ENCODE measurements around the gene DEPP1. TPM values are rescaled to one million over a fixed set of nuclear protein-coding genes. Genes with fewer than 3 reads are reported as not detected.
A peak's percentile ranks its signal among the peaks of the same experiment; 100 is the strongest.

Gene DEPP1
- polyA plus RNA-seq, 1 donor, result 13.4 TPM

DNA sequence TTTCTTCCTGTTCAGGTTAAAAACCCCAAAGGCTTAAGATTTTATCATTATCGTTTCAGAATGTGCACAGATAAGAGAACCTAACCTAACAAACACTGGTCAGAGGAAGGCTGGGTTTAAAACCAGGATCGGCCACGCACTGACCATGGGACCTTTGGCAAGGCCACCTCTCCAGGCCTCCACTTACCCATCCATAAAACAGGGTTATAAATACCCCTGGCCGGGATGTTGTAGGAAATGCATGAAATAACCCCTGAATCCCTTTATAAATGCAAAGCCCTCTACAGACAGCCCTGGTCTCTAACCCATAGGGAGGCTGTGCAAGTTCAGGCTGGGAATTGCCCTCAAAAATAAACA lies 418 bp downstream of the DEPP1 start:
- H3K4me1 ChIP-seq (ENCODE audit: control insufficient read depth, insufficient read depth, low read length), result peaks cover 62% of the 10 kb centered on the region
- peak overlapping the region; percentile 38 for H3K27ac ChIP-seq (ENCODE audit: low read length)
- peaks cover 2% of the 10 kb centered on the region for H3K36me3 ChIP-seq (ENCODE audit: control insufficient read depth, insufficient read depth, low read length)
- no peak for DNase-seq
- no peaks in the 10 kb centered on the region for H3K9me3 ChIP-seq (ENCODE audit: control insufficient read depth, low read depth, low read length)
- H3K27me3 ChIP-seq (ENCODE audit: control insufficient read depth, insufficient read depth, low read length), result no peaks in the 10 kb centered on the region
- whole genome bisulfite sequencing (ENCODE audit: insufficient coverage, low lambda C conversion rate), result no CpG with 5 or more reads among the region's 4 CpGs
- peak overlapping the region; percentile 16 for H3K4me3 ChIP-seq (ENCODE audit: low read length)

DNA sequence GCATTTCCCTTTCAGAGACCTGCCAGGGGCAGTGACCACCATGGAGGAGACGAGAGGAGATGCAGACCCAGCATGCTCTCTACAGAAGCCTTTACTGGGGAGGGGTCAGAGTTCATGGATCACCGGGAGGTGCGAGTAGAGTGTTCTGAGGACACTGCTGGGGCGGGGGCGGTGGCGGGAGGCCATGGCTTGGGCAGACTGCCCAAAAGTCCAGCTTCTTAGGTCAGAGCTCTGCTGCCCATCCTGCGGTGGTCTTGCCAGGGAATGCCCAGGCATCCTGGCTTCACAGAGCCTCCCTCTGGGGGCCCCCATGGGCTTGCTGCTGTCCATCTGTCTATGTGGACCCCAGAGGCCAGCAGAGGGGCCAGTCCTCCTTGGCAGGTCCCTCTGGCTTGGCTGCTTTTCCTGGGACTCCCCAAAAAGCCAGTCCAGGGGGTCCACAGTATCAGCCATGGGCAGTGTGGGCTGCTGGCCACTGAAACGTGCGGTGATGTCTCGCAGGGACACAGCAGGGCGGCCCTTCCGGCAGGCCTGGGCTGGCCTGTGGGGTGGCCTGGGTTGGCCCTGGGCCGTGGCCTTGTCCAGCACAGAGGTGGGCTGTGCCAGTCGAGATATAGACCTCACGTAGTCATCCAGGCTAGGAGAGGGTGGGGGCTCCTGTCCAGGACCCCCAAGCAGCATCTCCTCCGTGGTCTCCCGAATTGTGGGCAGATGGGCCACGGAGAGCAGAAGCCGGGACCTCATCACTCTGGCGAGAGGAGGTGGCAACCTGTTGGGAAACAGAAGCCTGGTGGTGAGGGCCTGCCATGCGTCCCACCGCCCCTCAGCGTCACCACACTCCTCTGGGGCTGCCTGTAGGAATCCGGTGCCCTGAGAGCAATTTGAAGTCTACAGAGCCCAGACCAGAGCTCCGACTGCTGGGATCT lies 1.1 kb downstream of the DEPP1 start:
- peaks cover 4% of the 10 kb centered on the region for H3K36me3 ChIP-seq (ENCODE audit: control insufficient read depth, insufficient read depth, low read length)
- peak in 1 of 2 donors; percentile 10 for DNase-seq
- H3K27ac ChIP-seq (ENCODE audit: low read length), result no peak overlapping the region
- H3K9me3 ChIP-seq (ENCODE audit: control insufficient read depth, low read depth, low read length), result no peaks in the 10 kb centered on the region
- no CpG with 5 or more reads among the region's 25 CpGs for WGBS (ENCODE audit: insufficient coverage, low lambda C conversion rate)
- H3K4me3 ChIP-seq (ENCODE audit: low read length), result peak overlapping the region; percentile 16
- peaks cover 62% of the 10 kb centered on the region for H3K4me1 ChIP-seq (ENCODE audit: control insufficient read depth, insufficient read depth, low read length)
- H3K27me3 ChIP-seq (ENCODE audit: control insufficient read depth, insufficient read depth, low read length), result no peaks in the 10 kb centered on the region

- no peaks in the 10 kb centered on the region for H3K9me3 ChIP-seq (ENCODE audit: control insufficient read depth, low read depth, low read length)
- no peaks in the 10 kb centered on the region for H3K27me3 ChIP-seq (ENCODE audit: control insufficient read depth, insufficient read depth, low read length)
- no CpG with 5 or more reads among the region's 9 CpGs for WGBS (ENCODE audit: insufficient coverage, low lambda C conversion rate)
- DNase-seq, result no peak
- peaks cover 60% of the 10 kb centered on the region for H3K4me1 ChIP-seq (ENCODE audit: control insufficient read depth, insufficient read depth, low read length)
- no peak overlapping the region for H3K4me3 ChIP-seq (ENCODE audit: low read length)
- H3K27ac ChIP-seq (ENCODE audit: low read length), result no peak overlapping the region
- H3K36me3 ChIP-seq (ENCODE audit: control insufficient read depth, insufficient read depth, low read length), result peaks cover 11% of the 10 kb centered on the region
These were observed 2.0 kb downstream of the DEPP1 start for GRCh38 chr10:44976352-44977198.

GRCh38 chr10:44975431-44976331 lies 2.9 kb downstream of the DEPP1 start:
- no CpG with 5 or more reads among the region's 10 CpGs for WGBS (ENCODE audit: insufficient coverage, low lambda C conversion rate)
- Histone ChIP-seq H3K4me1 (ENCODE audit: control insufficient read depth, insufficient read depth, low read length) (peaks cover 54% of the 10 kb centered on the region), H3K27me3 (ENCODE audit: control insufficient read depth, insufficient read depth, low read length) (no peaks in the 10 kb centered on the region), H3K36me3 (ENCODE audit: control insufficient read depth, insufficient read depth, low read length) (peaks cover 17% of the 10 kb centered on the region), H3K9me3 (ENCODE audit: control insufficient read depth, low read depth, low read length) (no peaks in the 10 kb centered on the region), H3K4me3 (ENCODE audit: low read length) (peak overlapping the region; percentile 29), H3K27ac (ENCODE audit: low read length) (no peak overlapping the region)
- DNase-seq, result peak; percentile 68 to 82

GRCh38 chr10:44974628-44975430 lies 3.8 kb downstream of the DEPP1 start:
- peaks cover 17% of the 10 kb centered on the region for H3K36me3 ChIP-seq (ENCODE audit: control insufficient read depth, insufficient read depth, low read length)
- no CpG with 5 or more reads among the region's 46 CpGs for WGBS (ENCODE audit: insufficient coverage, low lambda C conversion rate)

GRCh38 chr10:44974082-44974627 lies 4.5 kb downstream of the DEPP1 start:
- no CpG with 5 or more reads among the region's 7 CpGs for WGBS (ENCODE audit: insufficient coverage, low lambda C conversion rate)
- H3K4me3 ChIP-seq (ENCODE audit: low read length), result peak overlapping the region; percentile 57
- no peaks in the 10 kb centered on the region for H3K27me3 ChIP-seq (ENCODE audit: control insufficient read depth, insufficient read depth, low read length)
- H3K4me1 ChIP-seq (ENCODE audit: control insufficient read depth, insufficient read depth, low read length), result peaks cover 46% of the 10 kb centered on the region
- DNase-seq, result no peak
- H3K27ac ChIP-seq (ENCODE audit: low read length), result peak overlapping the region; percentile 49
- no peaks in the 10 kb centered on the region for H3K9me3 ChIP-seq (ENCODE audit: control insufficient read depth, low read depth, low read length)
- peaks cover 17% of the 10 kb centered on the region for H3K36me3 ChIP-seq (ENCODE audit: control insufficient read depth, insufficient read depth, low read length)

More at GRCh38 chr10:44974628-44975430, 3.8 kb downstream of the DEPP1 start:
- Histone ChIP-seq H3K9me3 (ENCODE audit: control insufficient read depth, low read depth, low read length) (no peaks in the 10 kb centered on the region), H3K27ac (ENCODE audit: low read length) (peak overlapping the region; percentile 49), H3K4me3 (ENCODE audit: low read length) (peak overlapping the region; percentile 57), H3K27me3 (ENCODE audit: control insufficient read depth, insufficient read depth, low read length) (no peaks in the 10 kb centered on the region), H3K4me1 (ENCODE audit: control insufficient read depth, insufficient read depth, low read length) (peaks cover 50% of the 10 kb centered on the region)
- peak; percentile 64 to 76 for DNase-seq

- peak in 1 of 2 donors; percentile 39 for DNase-seq
- no peak overlapping the region for H3K4me3 ChIP-seq (ENCODE audit: low read length)
- H3K27me3 ChIP-seq (ENCODE audit: control insufficient read depth, insufficient read depth, low read length), result no peaks in the 10 kb centered on the region
- H3K9me3 ChIP-seq (ENCODE audit: control insufficient read depth, low read depth, low read length), result no peaks in the 10 kb centered on the region
- WGBS (ENCODE audit: insufficient coverage, low lambda C conversion rate), result no CpG with 5 or more reads among the region's 18 CpGs
- peaks cover 41% of the 10 kb centered on the region for H3K4me1 ChIP-seq (ENCODE audit: control insufficient read depth, insufficient read depth, low read length)
- peaks cover 17% of the 10 kb centered on the region for H3K36me3 ChIP-seq (ENCODE audit: control insufficient read depth, insufficient read depth, low read length)
- H3K27ac ChIP-seq (ENCODE audit: low read length), result no peak overlapping the region
These were observed 5.1 kb downstream of the DEPP1 start for GRCh38 chr10:44973323-44974081.

DNA sequence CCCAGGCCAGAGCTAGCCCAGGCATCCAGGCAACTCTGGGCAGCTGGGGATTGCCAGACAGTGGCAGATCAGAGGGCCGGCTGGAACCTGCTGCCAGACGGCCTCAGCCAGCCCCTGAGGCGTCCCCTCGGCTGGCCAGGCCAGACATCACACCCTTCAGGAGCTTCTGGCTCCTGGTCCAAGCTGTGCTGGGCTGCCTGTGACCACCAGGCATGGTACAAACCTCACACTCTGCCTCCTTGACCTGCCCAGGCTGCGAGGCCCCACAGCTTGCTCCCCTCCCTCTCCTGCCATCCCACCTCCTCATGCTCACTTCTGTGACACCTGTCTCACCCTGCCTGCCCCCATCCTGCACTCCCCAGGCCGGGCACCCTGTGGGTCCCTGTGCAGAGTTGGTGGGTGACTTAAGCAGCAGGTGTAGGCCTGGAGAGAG lies 5.7 kb downstream of the DEPP1 start:
- peaks cover 34% of the 10 kb centered on the region for H3K4me1 ChIP-seq (ENCODE audit: control insufficient read depth, insufficient read depth, low read length)
- no peak overlapping the region for H3K27ac ChIP-seq (ENCODE audit: low read length)
- H3K4me3 ChIP-seq (ENCODE audit: low read length), result no peak overlapping the region
- no peaks in the 10 kb centered on the region for H3K27me3 ChIP-seq (ENCODE audit: control insufficient read depth, insufficient read depth, low read length)
- DNase-seq, result no peak
- H3K36me3 ChIP-seq (ENCODE audit: control insufficient read depth, insufficient read depth, low read length), result peaks cover 17% of the 10 kb centered on the region
- no peaks in the 10 kb centered on the region for H3K9me3 ChIP-seq (ENCODE audit: control insufficient read depth, low read depth, low read length)
- WGBS (ENCODE audit: insufficient coverage, low lambda C conversion rate), result no CpG with 5 or more reads among the region's 6 CpGs
